Middle frontal gyrus (tissue), 1 donor: ENCODE results near the gene QPCT.
A peak's percentile ranks its signal among the peaks of the same experiment; 100 is the strongest.
"Not testable (repeated sequence)": the region's sequence is repeated elsewhere in the genome, so short reads cannot be mapped to it uniquely, and the experiment has no call there.

Source experiments
- DNase-seq: peaks from one replicate; pipeline ENCODE4 v3.0.0-alpha.2; 2015; ENCODE audit warnings: low spot score; ENCODE audit errors: extremely low spot score

QPCT gene

DNA sequence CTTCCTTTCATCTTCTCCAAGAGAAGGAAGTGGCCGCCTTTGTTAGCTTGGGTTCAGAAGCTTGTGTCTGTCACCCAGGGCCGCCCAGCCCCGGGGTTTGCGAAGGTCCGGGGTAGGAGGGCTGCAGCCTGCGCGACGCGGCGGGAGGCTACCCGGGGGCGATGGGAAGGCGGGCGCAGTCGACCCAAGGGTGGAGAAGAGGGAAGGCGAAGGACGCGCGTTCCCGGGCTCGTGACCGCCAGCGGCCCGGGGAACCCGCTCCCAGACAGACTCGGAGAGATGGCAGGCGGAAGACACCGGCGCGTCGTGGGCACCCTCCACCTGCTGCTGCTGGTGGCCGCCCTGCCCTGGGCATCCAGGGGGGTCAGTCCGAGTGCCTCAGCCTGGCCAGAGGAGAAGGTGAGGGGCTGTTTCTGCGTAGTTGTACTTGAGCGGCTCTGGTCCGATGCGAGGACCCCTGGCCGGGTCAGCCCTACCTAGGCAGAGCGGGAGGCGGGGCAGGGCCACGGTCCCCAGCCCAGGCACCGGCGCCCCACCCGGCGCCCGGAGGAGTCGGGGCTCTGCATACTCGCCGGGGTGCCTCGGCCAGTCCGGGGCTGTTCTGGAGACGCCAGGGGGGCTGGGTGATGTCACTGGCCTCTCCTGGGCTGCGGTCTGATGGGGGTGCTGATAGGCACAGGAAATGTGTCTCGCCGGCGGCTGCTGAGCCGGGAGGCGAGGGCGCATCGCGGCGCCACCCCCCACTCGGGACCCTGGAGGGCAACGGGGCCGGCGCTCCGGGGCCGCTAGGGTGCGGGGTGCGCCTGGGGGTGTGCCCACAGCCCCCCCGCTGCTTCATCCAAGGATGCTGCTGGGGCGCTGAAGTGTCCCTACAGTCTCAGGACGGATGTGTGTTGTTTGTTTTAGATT, at the start of gene QPCT:
QPCT (plus strand) TSS at position 178 of the 909 bp plus-strand sequence; CDS start at position 280, 102 bp downstream.
- DNase-seq: no peak

DNA sequence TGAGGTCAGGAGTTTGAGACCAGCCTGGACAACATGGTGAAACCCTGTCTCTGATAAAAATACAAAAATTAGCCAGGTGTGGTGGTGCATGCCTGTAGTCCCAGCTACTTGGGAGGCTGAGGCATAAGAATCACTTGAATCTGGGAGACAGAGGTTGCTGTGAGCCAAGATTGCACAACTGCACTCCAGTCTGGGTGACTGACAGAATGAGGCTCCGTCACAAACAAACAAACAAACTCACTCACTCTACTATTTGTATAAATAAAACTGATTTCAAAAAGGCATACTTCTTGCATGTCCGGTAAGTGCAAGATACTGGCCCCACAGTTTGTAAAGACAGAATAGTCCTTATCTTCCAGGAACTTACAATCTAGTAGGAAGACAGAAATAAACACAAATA, 49.6 kb upstream of the QPCT start:
- DNase-seq: not testable (repeated sequence)

DNA sequence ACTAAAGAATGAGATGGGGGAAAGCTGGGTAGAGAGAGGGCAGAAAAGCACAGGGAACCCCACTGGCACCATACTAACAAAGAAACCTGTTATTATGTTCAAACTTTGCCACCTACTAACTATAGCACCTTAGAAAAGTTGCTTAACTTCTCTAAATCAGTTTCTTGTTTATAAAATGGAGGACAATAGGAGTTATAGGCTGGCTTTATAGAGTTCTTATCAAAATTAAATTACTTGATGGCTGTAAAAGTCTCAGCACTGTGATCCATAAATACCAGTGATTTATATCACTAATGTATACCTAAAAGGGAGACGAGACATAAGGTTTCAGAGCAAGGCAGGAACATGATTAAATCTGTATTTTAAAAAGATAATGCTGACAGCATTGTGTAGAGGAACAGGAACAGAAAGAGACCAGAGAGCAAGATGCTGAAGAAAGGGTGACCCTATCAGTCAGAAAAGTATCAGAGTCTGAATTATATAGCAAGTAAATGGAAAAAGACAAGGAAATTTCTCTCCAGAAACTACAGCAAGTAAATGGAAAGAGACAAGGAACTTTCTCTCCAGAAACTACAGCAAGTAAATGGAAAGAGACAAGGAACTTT, 48.9 kb upstream of the QPCT start:
- no peak for DNase-seq

DNA sequence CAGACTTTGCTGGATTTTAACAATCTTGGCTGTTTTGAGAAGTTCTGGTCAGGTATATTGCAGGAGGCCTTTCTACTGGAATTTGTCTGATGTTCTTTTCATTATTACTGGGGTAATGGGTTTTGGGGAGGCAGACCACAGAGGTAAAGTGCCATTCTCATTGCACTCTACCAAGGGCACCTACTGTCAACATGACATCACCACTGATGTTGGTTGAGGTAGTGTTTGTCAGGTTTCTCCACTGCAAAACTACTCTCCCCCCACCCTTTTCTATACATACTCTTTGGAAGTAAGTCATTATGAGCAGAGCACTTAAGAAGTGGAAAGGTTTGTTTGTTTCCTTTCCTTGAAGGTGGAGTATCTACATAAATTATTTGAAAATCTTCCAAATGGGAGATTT, 46.8 kb upstream of the QPCT start:
- DNase-seq: no peak

DNA sequence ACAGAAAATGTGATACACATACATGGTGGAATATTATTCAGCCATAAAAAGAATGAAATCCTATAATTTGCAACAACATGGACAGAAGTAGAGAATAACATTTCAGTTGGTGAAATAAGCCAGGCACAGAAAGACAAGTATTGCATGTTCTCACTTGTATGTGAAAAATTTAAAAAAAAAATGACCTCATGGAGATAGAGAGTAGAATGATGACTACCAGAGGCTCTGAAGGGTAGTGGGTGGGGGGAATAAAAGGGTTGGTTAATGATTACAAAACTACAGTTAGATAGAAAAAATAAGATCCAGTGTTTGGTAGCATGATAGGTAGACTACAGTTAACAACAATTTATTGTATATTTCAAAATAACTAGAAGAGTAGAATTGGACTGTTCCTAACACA, 44.3 kb upstream of the QPCT start:
- DNase-seq: no peak

DNA sequence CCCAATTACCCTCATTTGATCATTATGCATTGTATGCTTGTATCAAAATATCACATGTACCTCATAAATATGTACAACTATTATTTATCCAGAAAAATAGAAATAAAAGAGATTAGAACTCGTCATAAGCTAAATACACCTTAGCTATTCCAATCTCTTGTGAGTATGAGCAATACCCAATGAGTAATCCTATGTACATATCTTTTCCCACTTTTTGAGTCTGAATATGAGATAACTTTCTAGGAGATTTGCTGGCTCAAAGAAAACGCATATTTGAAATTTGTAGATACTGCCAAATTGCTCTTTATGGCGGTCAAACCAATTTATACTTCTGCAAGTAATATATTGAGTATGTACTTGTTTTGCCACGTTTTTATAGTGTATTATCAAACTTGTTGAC, 43.9 kb upstream of the QPCT start:
- no peak for DNase-seq

DNA sequence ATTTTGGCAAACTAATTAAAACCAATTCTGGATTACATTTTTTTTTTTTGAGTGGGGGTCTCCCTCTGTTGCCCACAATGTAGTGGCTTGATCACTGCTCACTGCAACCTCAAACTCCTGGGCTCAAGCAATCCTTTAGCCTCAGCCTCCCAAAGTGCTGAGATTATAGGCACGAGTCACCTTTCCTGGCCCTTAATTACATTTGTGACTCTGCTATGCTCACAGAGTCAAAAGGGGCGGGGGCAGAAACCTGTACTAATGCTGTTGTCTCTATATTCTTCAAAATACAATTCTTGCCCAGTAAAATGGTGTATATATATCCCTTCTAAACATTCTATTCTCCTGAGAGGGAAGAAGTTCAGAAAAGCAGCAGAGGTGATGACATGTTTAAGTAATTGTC, 43.0 kb upstream of the QPCT start:
- DNase-seq: no peak

DNA sequence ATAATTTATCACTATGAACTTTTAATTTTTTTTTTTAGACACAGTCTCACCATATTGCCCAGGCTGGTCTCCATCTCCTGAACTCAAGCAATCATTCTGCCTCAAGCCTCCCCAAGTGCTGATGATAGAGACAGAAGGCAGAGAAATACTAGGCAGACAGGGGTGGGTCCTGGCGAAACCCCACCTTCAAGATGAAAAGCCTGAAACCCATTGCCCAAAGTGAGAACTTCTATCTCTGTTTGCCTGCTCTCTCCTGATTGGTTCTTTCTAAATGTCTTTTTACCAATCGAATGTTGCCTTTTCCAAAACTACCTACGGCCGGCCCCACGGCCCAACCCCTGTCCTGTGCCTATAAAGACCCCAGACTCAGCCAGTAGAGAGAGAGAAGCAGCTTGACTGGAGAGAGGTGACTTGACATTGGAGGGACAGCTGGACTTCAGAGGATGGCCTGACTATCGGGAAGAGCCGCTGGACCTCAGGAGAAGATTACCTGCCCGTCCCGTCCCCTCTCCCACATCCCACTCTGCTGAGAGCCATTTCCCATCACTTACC, 41.7 kb upstream of the QPCT start:
- DNase-seq: no peak

DNA sequence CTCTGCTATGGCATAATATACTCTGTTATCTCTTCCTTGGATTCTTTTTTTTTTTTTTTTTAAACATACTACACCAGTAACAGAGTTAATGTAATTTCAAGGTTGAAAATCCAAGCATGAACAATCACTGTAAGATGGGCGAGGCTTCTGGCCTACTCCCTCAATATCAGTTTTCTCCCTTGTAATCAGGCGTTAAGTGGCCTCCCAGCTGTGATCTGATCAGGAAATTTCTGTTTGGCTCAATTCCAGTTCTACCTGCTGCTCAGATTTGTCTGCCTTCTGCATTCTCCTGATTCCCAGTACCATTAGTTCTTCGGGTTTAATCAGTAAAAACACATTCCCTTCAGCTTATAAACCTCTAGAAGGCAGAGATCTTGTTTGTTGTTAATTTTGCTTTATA, 38.4 kb upstream of the QPCT start:
- no peak for DNase-seq

DNA sequence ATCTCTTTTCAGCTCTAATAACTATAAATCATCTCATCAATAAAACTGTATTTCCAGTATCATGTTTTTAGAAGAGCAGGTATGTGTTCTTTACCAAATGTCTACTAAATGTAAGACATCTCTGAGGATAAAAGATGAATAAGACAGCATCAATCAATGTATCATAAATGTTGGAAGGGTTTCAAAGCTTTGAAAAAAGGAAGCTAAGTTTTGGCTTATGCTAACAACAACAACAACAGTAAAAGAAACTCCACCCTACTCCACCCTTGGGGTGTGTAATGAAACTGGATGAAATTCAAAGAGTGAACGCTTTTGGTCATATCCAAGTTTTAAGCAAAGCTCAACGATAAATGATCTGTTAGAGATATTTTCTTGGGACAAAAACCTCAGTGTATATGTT, 36.9 kb upstream of the QPCT start:
- DNase-seq: no peak

DNA sequence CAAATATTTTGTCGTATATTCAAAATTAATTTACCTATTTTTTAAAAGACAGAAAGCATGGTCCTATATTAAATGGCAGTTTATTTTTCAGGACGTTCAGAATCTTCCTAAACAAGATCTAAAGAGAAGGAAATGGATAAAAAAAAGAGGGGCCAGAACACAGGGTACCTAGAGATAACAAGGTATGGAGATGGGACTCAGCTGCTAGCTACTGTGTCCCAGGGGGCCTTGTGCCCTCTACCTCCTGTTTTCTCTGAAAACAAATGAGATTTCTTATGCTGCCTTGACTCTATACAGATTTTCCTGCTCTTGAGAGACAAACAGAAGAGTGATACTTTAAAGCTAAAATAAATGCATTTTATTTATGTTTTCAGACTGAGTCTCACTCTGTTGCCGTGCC, 29.1 kb upstream of the QPCT start:
- no peak for DNase-seq

DNA sequence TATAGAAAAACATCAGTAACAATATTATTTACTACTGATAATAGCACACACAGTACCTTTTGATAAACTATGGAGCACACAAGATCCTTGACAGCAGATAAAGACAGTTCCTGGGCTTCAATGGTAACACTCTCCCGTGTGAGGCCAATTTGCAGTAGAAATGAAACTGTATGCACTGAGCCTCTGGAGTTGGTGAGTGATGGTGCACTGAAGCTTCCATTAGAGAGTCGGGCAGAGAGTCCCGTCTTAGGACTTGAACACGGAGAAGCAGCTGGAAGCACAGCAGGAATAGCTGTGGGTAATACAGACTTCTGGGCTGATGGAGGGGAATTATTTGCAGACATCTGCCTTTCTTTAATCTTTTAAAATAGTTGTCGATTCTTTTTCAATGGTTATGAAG, 28.2 kb upstream of the QPCT start:
- no peak for DNase-seq

DNA sequence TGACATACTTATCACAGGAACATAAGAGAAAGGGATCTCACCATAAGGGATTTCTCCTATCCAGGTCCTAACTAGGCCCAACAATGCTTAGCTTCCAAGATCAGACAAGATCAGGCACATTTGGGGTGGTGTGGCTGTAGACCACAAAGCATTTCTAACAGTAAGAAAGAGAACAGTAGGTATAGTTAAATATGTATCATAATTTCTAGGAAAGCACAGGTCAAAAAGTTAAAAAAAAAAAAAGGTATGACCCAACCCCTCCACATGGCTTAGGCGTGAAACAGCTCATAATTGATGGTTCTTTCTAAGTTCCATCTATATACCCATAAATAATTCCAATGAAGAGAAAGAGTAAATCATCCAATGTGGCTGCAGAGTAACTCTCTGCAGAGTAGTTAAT, 26.7 kb upstream of the QPCT start:
- DNase-seq: no peak

DNA sequence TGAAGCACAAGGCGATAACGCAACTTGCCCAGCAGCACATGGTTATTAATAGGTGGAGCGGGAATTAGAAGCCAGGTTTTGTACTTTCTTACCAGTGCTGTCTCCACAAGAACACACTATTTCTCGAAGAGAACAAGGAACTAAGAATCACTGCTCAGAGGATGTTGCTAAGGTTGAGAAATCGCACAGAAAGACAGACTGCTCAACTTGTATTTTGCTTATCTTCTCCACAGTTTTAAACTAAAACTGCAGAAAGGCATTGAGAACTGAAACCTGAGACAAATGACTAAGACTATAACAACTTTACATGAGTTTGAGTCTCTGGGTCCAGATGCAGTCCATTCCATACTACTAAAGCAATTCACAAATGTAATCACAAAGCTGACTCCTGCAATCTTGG, 26.0 kb upstream of the QPCT start:
- no peak for DNase-seq

DNA sequence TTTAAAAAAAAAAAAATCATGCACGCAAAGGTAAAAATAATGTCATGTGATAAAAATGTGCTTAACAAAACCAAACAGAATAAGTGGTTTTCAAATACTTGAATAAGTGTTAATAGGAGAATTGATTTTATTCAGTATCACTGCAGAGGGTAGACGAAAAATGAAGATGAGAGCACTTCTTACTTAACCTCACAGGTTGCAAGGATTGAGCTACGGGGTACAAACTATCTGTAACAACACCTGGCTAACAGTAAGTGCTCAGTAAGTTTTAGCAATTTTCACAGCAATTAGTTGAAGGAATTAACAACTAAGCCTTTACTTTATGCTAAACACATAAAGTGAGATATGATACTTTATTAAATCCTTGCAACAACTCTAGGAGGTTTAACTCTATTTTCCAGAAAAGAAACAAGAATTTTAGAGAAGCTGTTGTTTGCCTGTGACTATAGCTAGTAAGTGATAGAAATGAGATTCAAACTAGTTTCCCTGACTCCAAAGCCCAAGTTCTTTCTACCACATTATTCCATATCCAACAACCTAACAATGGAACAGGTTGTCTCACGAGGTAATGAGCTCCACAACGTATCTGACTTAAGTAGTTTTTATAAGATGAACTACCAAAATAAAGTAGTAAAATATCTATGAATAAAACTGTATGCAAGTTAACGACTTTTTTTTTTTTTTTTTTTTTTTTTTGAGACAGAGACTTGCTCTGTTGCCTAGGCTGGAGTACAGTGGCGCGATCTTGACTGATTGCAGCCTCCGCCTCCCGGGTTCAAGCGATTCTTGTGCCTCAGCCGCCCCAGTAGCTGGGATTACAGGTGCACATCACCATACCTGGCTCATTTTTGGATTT, 24.4 kb upstream of the QPCT start:
- DNase-seq: no peak

DNA sequence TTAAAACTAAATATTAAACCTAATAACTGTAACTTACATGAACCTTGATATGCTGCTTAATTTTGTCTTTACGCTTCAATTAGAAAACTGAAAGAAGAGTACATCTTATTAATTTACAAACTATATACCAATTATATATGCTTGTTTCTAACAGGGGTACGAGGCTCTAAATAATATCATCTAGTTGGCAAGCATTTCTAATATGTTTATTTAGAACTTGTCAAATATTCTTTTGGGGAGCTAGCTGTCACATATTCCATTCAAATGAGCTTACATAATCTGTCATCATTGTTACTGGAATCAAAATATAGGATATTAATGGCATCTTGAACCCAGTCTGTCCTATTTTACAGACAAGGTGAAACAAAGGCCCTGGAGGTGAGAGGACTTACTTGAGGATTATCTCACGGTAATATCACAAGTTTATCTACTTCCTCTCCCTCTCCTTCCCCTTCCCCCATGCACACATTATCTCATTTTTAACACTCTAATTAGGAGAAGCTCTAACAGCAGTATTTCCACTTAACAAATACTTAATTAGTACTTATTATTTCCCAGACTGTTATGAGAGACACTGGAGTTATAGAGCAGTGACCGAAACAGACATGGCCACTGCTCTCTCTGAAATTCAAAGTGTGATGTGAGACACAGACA, 23.3 kb upstream of the QPCT start:
- no peak for DNase-seq

DNA sequence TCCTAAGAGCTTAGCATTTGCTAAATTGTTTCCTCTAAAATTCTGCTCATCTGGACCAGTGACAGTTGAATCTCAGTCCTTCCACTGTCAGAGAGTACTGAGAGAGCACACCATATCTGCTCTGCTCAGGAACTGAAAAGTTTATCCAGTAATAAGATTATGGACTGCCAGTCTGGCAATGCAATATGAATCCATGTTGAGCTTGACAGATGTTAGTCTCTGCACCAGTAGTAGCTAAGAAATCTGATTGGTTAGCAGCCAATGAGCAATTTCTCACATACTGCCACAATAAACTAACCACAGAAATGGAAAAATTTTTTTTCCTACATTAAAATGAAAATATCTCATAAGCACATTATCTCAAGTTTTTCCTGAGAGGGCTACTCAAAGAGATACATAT, 22.1 kb upstream of the QPCT start:
- no peak for DNase-seq

DNA sequence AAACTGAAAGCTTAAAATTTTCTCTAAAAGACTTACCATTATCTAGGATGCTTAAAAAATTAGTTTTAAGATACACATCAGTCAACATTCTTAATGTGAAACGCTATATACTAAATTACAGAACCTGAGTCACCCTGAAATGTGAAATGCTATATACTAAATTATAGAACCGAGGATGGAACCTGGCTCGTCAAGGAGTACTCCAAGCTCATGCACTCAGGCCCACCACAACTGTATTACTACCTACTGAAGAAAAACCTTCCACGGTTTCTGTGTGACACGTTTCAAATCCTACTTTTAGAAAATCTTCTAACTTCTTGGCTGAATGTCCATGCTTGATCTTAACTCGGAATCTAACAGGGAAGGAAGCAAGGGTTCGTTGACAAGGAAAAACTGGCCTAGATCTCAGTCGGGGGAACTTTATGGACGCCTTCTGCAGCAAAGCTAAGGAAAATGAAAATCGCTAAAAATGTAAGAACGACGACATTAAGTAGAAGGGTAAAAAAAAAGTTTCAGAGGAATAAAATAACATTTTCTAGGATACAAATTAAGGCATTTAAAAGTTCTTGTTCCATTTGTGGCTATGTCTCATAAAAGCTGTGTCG, 21.2 kb upstream of the QPCT start:
- DNase-seq: no peak

DNA sequence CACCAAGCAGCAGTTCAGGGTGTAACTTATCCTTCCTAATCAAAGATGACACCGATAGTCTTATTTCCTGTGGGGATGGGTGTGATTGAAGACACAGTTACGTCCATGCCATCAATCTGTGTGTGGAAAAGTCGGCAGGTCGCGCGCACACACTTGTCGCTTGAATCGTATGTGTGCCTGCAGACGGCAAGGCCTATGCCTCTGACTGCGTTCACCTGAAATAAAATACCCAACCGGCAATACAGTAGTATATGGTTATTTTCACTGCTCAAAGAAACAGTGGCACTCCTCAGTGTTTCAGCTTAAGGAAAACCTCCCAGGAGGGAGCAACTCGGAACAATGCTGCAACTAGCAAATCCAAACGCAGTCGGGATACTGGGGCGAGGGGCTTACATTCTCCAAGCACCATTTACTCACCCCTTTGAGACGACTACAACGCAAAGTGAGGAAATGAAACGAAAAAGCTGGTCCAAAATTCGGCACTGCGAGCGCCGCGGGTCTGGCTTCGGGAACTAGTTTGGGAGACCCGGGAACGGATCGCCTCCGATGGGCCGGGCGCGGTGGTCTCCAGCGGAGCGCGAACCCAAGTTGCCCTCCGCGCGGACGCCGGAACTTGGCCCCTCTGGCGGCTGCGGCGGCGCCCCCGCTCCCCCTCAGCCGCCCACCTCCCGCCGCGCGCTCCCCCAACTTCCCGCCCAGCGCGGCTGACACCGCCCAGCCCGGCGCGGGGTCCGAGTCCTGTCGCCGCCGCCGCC, 20.5 kb upstream of the QPCT start:
- no peak for DNase-seq

DNA sequence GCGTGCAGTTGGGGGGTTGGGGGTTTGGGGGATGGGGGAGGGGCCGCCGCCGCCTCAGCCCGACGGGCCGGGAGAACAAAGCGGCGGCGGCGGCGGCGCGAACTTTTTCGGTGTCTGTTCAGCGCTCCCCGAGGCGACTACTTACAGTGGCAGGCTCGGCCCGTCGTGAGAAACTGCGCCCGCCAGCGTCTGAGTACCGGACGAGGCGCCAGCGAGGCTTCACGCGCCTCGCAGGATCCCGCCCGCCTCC, 20.0 kb upstream of the QPCT start:
- peak; percentile 6 for DNase-seq
